Measurements from ENCODE around the gene EEF1A2.

Gene EEF1A2

DNA sequence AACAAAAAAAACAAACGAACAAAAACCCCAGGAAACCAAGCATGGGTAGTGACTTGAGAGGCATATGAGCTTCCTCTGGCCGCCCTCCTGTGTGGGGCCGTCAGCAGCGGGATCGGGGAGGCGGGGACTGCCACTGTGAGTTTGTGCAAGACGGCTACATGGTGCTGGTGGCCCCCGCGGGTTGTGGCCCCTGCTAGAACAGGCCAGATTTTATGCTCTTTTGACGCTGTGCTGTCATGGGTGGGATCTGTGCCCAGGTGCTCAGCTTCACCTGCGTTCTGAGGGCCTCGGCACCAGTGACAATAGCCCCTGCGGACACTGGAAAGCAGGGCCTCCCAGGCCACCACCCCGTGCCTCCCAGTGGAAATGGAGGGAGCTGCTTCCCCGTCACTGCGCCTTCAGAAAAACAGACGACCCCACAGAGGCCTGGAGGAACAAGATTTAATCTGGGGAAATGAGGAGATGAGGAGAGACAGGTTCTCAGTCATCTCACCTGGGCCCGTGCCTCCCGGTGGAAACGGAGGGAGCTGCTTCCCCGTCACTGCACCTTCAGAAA lies 21.7 kb downstream of the EEF1A2 start:
- peaks cover 1% of the 10 kb centered on the region for H3K4me1 ChIP-seq (ENCODE audit: control insufficient read depth, insufficient read depth, low read length, poor library complexity, severe bottlenecking)
- H3K27ac ChIP-seq (ENCODE audit: insufficient read depth, low read length, poor library complexity, severe bottlenecking) = no peak overlapping the region
- DNase-seq = no peak
- H3K36me3 ChIP-seq (ENCODE audit: control insufficient read depth, insufficient read depth, low read length) = no peaks in the 10 kb centered on the region
- H3K27me3 ChIP-seq (replicated peaks; ENCODE audit: control insufficient read depth, insufficient read depth, low read length, poor library complexity, severe bottlenecking) = peaks cover 32% of the 10 kb centered on the region
- no peaks in the 10 kb centered on the region for H3K9me3 ChIP-seq (ENCODE audit: control insufficient read depth, low read length)
- H3K4me3 ChIP-seq (ENCODE audit: insufficient read depth, low read depth, low read length, poor library complexity, severe bottlenecking) = no peak overlapping the region

DNA sequence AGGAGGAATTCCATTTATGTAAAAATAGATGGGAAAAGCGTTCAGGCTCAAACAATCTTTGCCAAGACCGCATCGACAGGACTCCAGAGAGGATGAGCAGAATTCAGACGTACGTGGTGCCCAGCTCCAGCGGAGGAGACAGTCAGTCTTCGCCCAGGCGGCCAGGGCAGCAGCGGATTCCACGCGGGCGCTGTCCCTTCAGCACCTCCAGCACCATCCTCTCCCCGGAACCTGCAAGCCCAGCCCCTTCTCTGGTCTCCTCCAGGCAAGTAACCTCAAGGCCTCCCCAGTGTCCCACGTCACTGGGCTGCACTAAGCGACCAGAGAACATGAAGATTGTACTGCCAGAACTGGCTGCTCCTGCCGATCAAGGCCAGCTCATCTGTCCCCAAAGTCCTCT lies 23.7 kb downstream of the EEF1A2 start:
- DNase-seq = no peak
- Histone ChIP-seq H3K4me3 (ENCODE audit: insufficient read depth, low read depth, low read length, poor library complexity, severe bottlenecking) (no peak overlapping the region), H3K27me3 (replicated peaks; ENCODE audit: control insufficient read depth, insufficient read depth, low read length, poor library complexity, severe bottlenecking) (peaks cover 49% of the 10 kb centered on the region), H3K4me1 (ENCODE audit: control insufficient read depth, insufficient read depth, low read length, poor library complexity, severe bottlenecking) (peaks cover 13% of the 10 kb centered on the region), H3K9me3 (ENCODE audit: control insufficient read depth, low read length) (no peaks in the 10 kb centered on the region), H3K36me3 (ENCODE audit: control insufficient read depth, insufficient read depth, low read length) (no peaks in the 10 kb centered on the region), H3K27ac (ENCODE audit: insufficient read depth, low read length, poor library complexity, severe bottlenecking) (no peak overlapping the region)

DNA sequence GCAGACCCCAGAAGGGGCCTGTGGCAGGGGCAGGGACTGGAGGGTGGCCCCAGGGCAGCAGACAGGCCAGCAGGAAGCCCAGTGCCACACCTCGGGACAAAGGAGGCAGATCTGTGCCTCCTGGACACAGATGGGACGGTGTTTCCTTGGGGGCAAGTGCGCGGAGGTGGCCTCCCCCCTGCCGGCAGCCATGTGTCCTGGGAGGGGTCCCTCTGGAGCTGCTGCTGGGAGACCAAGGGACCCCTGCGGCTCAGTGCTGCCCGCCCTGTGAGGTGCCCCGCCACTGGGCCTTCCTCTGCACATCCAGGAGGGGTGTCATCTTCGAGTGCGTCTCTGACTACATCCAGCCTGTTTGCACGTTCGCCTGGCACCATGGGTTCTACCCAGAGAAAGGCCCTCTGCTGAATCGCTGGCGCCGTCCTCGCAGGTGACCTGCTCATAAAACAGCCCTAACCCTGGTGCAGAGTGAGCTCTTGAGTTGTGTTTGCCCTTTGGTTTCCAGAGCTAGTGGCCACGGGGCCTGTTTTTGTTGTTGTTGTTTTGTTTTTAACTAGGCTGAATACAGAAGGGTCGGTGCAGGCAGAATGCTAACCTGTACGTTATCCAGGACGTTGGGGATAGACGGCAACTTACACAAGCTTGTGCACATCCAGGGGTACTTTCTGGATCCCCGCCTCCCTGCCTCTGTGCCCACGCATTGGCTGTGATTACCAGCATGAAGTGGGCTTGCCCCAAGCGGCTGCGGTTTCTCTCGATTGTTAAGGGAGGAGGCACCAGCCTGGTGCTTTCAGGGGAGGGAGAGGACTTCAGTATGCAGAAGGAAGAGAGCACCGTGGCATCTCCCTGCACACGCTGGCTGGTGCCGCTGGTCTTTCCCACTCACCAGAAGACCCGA lies 25.1 kb downstream of the EEF1A2 start:
- H3K27me3 ChIP-seq (replicated peaks; ENCODE audit: control insufficient read depth, insufficient read depth, low read length, poor library complexity, severe bottlenecking) = peaks cover 56% of the 10 kb centered on the region
- DNase-seq = no peak
- no peaks in the 10 kb centered on the region for H3K36me3 ChIP-seq (ENCODE audit: control insufficient read depth, insufficient read depth, low read length)
- no peaks in the 10 kb centered on the region for H3K9me3 ChIP-seq (ENCODE audit: control insufficient read depth, low read length)
- peaks cover 13% of the 10 kb centered on the region for H3K4me1 ChIP-seq (ENCODE audit: control insufficient read depth, insufficient read depth, low read length, poor library complexity, severe bottlenecking)
- no peak overlapping the region for H3K27ac ChIP-seq (ENCODE audit: insufficient read depth, low read length, poor library complexity, severe bottlenecking)
- H3K4me3 ChIP-seq (ENCODE audit: insufficient read depth, low read depth, low read length, poor library complexity, severe bottlenecking) = no peak overlapping the region

DNA sequence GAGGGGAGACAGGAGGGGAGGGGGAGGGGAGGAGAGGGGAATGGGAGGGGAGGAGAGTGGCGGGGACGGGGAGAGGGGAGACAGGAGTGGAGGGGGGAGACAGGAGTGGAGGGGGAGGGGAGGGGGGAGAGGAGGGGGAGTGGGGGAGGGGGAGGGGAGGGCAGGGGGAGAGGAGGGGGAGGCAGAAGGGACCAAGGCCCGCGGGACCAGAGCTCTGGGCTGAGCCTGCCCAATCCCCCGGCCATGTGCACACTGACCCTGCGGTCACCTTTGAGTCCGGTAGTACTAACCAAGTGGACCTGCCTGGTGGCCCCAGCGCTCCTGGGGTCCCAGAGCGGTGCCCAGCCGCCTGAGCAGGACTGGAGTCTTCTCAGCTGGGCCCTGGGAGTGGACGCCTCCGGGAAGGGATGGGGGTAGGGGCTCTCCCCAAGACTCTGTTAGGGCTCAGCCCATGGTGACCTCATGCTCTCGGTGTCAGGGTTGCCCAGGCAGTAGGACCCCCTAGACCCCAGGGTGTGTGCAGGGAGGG lies 26.0 kb downstream of the EEF1A2 start:
- H3K9me3 ChIP-seq (ENCODE audit: control insufficient read depth, low read length) = no peaks in the 10 kb centered on the region
- H3K4me1 ChIP-seq (ENCODE audit: control insufficient read depth, insufficient read depth, low read length, poor library complexity, severe bottlenecking) = peaks cover 13% of the 10 kb centered on the region
- no peak for DNase-seq
- H3K27ac ChIP-seq (ENCODE audit: insufficient read depth, low read length, poor library complexity, severe bottlenecking) = no peak overlapping the region
- H3K36me3 ChIP-seq (ENCODE audit: control insufficient read depth, insufficient read depth, low read length) = no peaks in the 10 kb centered on the region
- H3K27me3 ChIP-seq (replicated peaks; ENCODE audit: control insufficient read depth, insufficient read depth, low read length, poor library complexity, severe bottlenecking) = peaks cover 48% of the 10 kb centered on the region
- H3K4me3 ChIP-seq (ENCODE audit: insufficient read depth, low read depth, low read length, poor library complexity, severe bottlenecking) = no peak overlapping the region

DNA sequence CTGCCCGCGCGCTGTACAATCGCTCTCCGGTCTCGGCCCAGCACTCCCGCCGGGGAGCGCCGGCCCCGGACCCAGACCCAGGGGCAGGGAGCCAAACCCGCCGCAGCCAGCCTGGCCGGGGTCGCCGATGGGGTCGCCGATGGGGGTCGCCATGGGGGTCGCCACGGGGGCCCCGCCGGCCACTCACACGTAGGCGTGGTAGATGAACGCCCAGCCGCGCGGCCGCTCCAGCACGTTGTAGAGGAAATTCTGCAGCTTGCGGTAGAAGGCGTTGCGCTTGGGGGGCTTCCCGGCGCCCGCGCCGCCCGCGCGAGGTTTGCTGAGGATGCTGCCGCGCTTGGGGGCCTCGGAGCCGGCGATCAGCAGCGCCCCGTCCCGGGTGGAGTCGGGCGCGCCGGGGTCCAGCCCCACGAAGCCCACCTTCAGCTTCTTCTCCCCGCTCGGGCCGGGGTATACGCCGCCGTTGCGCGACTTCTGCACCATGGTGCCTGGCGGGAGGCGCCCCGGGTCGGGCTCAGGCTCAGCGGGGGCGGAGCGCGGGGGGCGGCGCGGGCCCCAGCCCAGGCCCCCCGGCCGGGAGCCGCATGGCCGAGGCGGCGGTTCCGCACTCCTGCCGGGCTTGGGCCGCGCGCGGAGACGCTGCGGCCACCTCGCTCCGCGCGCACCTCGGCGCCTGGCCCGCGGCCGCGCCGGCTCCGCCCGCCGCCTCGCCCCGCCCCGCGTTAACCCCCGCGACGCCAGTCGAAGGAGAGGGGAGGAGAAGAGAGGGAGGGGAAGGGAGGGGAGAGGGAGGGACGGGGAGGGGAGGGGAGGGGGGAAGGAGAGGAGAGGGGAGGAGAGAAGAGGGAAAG lies 26.7 kb downstream of the EEF1A2 start, which contains the start of gene KCNQ2:
KCNQ2 (minus strand) TSS at position 675 of the 851 bp plus-strand sequence; CDS start at position 483, 192 bp downstream.
- Histone ChIP-seq H3K27ac (ENCODE audit: insufficient read depth, low read length, poor library complexity, severe bottlenecking) (no peak within 1 kb of the TSS), H3K36me3 (ENCODE audit: control insufficient read depth, insufficient read depth, low read length) (no peaks in the 10 kb centered on the region), H3K9me3 (ENCODE audit: control insufficient read depth, low read length) (no peaks in the 10 kb centered on the region), H3K27me3 (replicated peaks; ENCODE audit: control insufficient read depth, insufficient read depth, low read length, poor library complexity, severe bottlenecking) (peaks cover 48% of the 10 kb centered on the region), H3K4me3 (ENCODE audit: insufficient read depth, low read depth, low read length, poor library complexity, severe bottlenecking) (peak within 1 kb of the TSS; percentile 39), H3K4me1 (ENCODE audit: control insufficient read depth, insufficient read depth, low read length, poor library complexity, severe bottlenecking) (peaks cover 13% of the 10 kb centered on the region)
- no peak for DNase-seq

DNA sequence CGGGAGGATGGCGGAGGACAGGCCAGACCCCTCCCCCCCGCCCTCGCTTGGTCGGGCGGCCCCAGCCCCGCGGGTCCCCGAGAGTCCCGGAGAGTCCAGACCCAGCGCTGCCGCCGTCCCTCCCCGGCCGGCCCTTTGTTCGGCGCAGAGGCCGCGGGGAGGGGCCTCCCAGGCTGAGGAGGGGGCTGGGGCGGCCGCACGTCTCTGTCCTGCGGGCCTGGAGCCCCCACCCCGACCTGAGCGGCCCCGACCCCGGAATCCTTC lies 27.2 kb downstream of the EEF1A2 start:
- H3K4me1 ChIP-seq (ENCODE audit: control insufficient read depth, insufficient read depth, low read length, poor library complexity, severe bottlenecking) = peaks cover 13% of the 10 kb centered on the region
- H3K9me3 ChIP-seq (ENCODE audit: control insufficient read depth, low read length) = no peaks in the 10 kb centered on the region
- H3K36me3 ChIP-seq (ENCODE audit: control insufficient read depth, insufficient read depth, low read length) = no peaks in the 10 kb centered on the region
- no peak overlapping the region for H3K27ac ChIP-seq (ENCODE audit: insufficient read depth, low read length, poor library complexity, severe bottlenecking)
- no peak for DNase-seq
- peak overlapping the region; percentile 39 for H3K4me3 ChIP-seq (ENCODE audit: insufficient read depth, low read depth, low read length, poor library complexity, severe bottlenecking)
- H3K27me3 ChIP-seq (replicated peaks; ENCODE audit: control insufficient read depth, insufficient read depth, low read length, poor library complexity, severe bottlenecking) = peaks cover 48% of the 10 kb centered on the region

DNA sequence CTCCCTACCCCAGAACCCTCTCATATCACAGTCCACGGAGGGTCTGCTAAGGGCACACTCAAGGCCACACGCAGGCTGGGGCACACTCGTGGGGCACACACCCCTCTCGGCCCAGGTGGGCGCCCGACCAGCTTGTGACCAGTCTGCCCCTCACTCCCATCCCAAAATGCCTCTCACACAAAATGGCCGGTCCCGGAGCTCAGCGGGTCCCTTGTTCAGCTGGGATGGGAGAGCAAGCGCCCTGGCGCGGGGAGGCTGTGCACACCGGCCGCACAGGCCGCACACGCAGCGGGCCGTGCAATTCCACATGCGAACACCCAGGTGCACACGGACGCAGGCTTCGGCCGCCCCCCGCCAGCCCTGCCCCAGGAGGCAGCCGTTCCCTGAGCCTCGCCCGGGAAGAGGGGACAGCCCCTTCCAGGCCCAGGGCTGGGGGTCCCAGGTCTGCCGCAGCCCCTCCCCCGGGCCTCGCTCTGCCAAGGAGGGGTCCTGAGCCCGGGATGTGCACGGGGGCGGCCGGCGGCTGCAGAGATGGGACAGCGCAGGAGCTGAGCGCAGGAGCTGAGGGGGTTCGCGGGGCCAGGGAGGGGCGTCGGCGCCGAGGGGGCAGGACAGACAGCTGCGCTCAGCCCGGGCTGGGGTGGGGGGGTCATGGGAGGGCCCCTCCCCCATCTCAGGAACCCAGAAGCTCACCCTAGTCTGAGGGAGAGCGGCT lies 27.7 kb downstream of the EEF1A2 start:
- Histone ChIP-seq H3K27ac (ENCODE audit: insufficient read depth, low read length, poor library complexity, severe bottlenecking) (no peak overlapping the region), H3K27me3 (replicated peaks; ENCODE audit: control insufficient read depth, insufficient read depth, low read length, poor library complexity, severe bottlenecking) (peaks cover 48% of the 10 kb centered on the region)

DNA sequence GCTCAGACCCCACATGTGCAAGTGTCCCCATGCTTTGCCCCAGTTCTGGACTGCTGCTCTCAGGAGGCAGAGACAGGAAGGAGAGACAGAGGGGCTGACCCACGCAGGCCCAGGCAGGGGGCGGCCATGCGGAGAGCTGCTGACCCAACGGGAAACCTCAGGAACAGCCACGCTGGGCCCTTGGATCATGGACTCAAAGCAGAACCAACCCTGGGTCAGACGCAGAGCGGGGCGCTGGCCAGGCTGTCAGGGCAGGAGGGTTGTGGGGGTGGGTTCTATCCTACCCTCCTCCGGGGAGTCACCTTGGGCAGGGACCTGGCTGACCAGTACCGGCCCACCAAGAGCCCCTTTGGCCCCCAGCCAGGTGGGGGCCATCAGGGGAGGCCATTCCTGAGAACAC lies 28.5 kb downstream of the EEF1A2 start:
- Histone ChIP-seq H3K36me3 (ENCODE audit: control insufficient read depth, insufficient read depth, low read length) (no peaks in the 10 kb centered on the region), H3K27ac (ENCODE audit: insufficient read depth, low read length, poor library complexity, severe bottlenecking) (no peak overlapping the region), H3K27me3 (replicated peaks; ENCODE audit: control insufficient read depth, insufficient read depth, low read length, poor library complexity, severe bottlenecking) (peaks cover 42% of the 10 kb centered on the region), H3K4me3 (ENCODE audit: insufficient read depth, low read depth, low read length, poor library complexity, severe bottlenecking) (no peak overlapping the region), H3K4me1 (ENCODE audit: control insufficient read depth, insufficient read depth, low read length, poor library complexity, severe bottlenecking) (peaks cover 13% of the 10 kb centered on the region), H3K9me3 (ENCODE audit: control insufficient read depth, low read length) (no peaks in the 10 kb centered on the region)
- no peak for DNase-seq

More for the DNA sequence above, 27.7 kb downstream of the EEF1A2 start:
- H3K9me3 ChIP-seq (ENCODE audit: control insufficient read depth, low read length) = no peaks in the 10 kb centered on the region
- H3K4me3 ChIP-seq (ENCODE audit: insufficient read depth, low read depth, low read length, poor library complexity, severe bottlenecking) = no peak overlapping the region
- H3K4me1 ChIP-seq (ENCODE audit: control insufficient read depth, insufficient read depth, low read length, poor library complexity, severe bottlenecking) = peaks cover 13% of the 10 kb centered on the region
- DNase-seq = no peak
- H3K36me3 ChIP-seq (ENCODE audit: control insufficient read depth, insufficient read depth, low read length) = no peaks in the 10 kb centered on the region

DNA sequence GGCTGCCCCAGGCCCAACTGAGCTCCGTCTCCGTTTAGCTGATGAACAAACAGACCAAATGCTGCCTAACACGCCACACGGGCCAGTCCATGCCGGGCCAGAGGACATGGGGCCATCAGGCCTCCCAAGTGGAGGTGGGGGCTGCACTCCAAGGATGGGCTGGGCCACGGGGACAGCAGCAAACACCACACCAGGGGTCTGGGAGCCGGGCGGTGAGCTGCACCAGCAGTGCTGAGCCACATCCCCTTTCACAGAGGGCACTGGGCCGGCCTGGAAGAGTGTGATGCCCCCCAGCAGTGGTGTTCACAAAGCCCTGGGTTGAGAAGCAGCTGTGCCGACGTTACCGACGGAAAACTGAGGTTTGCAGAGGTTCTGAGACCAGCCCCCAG lies 29.2 kb downstream of the EEF1A2 start:
- DNase-seq = no peak
- Histone ChIP-seq H3K36me3 (ENCODE audit: control insufficient read depth, insufficient read depth, low read length) (no peaks in the 10 kb centered on the region), H3K4me3 (ENCODE audit: insufficient read depth, low read depth, low read length, poor library complexity, severe bottlenecking) (no peak overlapping the region), H3K27me3 (replicated peaks; ENCODE audit: control insufficient read depth, insufficient read depth, low read length, poor library complexity, severe bottlenecking) (peaks cover 41% of the 10 kb centered on the region), H3K4me1 (ENCODE audit: control insufficient read depth, insufficient read depth, low read length, poor library complexity, severe bottlenecking) (peaks cover 13% of the 10 kb centered on the region), H3K9me3 (ENCODE audit: control insufficient read depth, low read length) (no peaks in the 10 kb centered on the region), H3K27ac (ENCODE audit: insufficient read depth, low read length, poor library complexity, severe bottlenecking) (no peak overlapping the region)

Data from effector memory CD4-positive, alpha-beta T cell (primary cell).